Measurements from ENCODE around the gene AUH.
"Not testable (repeated sequence)": the region's sequence is repeated elsewhere in the genome, so short reads cannot be mapped to it uniquely, and the experiment has no call there.

Gene AUH

DNA sequence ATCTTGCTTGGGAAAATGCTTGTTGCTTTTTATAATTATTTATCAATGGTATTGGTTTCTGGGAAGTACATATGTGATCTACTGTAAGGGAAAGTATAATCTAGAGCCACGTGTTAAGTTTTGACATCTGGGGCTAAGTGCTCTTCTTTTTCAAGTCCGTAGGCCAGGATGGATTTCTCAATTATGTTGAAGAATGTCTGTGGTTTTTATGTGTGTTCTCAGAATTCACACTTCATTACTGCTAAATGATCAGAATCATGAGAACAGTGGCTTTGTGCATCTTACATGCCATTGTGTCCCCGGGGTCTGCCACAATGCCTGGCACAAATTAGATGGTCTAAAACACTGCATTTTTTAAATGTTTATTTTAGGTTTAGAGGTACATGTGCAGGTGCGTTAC is 14.5 kb upstream of the AUH start:
- no peak overlapping the region for H3K27ac ChIP-seq
- H3K36me3 ChIP-seq, result no peaks in the 10 kb centered on the region
- DNase-seq, result no peak
- no peaks in the 10 kb centered on the region for H3K9me3 ChIP-seq
- intact Hi-C loops (cut with DNase I; ENCODE audit: low total_unique reads), result no loop called here
- H3K4me1 ChIP-seq, result no peaks in the 10 kb centered on the region
- TF ChIP-seq, protein P1, sequence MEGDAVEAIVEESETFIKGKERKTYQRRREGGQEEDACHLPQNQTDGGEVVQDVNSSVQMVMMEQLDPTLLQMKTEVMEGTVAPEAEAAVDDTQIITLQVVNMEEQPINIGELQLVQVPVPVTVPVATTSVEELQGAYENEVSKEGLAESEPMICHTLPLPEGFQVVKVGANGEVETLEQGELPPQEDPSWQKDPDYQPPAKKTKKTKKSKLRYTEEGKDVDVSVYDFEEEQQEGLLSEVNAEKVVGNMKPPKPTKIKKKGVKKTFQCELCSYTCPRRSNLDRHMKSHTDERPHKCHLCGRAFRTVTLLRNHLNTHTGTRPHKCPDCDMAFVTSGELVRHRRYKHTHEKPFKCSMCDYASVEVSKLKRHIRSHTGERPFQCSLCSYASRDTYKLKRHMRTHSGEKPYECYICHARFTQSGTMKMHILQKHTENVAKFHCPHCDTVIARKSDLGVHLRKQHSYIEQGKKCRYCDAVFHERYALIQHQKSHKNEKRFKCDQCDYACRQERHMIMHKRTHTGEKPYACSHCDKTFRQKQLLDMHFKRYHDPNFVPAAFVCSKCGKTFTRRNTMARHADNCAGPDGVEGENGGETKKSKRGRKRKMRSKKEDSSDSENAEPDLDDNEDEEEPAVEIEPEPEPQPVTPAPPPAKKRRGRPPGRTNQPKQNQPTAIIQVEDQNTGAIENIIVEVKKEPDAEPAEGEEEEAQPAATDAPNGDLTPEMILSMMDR (IDR thresholded peaks at IDR 0.05), result no peak
- H3K27me3 ChIP-seq, result no peaks in the 10 kb centered on the region
- H3K4me3 ChIP-seq, result no peak overlapping the region

- intact Hi-C loops (cut with DNase I; ENCODE audit: low total_unique reads), result no loop called here
- TF ChIP-seq, protein P1 (IDR thresholded peaks at IDR 0.05), result no peak
- no peaks in the 10 kb centered on the region for H3K27me3 ChIP-seq
- DNase-seq, result no peak
- H3K36me3 ChIP-seq, result no peaks in the 10 kb centered on the region
- H3K9me3 ChIP-seq, result no peaks in the 10 kb centered on the region
- no peak overlapping the region for H3K4me3 ChIP-seq
- no peak overlapping the region for H3K27ac ChIP-seq
- no peaks in the 10 kb centered on the region for H3K4me1 ChIP-seq
Observed at GRCh38 chr9:91374939-91375338, 13.2 kb upstream of the AUH start.

- Histone ChIP-seq H3K27me3 (no peaks in the 10 kb centered on the region), H3K4me3 (no peak overlapping the region), H3K36me3 (no peaks in the 10 kb centered on the region), H3K4me1 (no peaks in the 10 kb centered on the region), H3K27ac (no peak overlapping the region), H3K9me3 (no peaks in the 10 kb centered on the region)
- intact Hi-C loops (cut with DNase I; ENCODE audit: low total_unique reads), result no loop called here
- TF ChIP-seq, protein P1 (IDR thresholded peaks at IDR 0.05), result no peak
- no peak for DNase-seq
Observed at GRCh38 chr9:91371894-91372293, 10.2 kb upstream of the AUH start.

- intact Hi-C loops (cut with DNase I; ENCODE audit: low total_unique reads); H3K27me3 ChIP-seq; H3K4me3 ChIP-seq; H3K27ac ChIP-seq; H3K36me3 ChIP-seq; H3K4me1 ChIP-seq; H3K9me3 ChIP-seq; DNase-seq: not testable (repeated sequence)
Observed at GRCh38 chr9:91370006-91370405, 8.3 kb upstream of the AUH start.

DNA sequence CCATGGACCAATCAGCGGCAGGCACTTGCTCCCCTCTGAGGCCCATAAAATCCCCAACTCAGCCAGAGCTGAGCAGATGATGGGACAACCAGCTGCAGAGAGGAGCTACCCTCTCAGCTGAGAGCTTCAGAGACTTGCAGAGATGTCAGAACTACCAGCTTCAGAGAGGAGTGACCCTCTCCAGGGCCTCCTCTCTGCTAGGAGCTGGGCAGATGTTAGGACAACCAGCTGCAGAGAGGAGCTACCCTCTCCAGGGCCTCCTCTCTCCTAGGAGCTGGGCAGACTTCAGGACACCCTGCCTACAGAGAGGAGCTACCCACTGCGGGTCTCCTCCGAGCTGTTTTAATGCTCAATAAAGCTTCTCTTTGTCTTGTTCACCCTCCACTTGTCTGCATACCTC is 3.0 kb upstream of the AUH start:
- H3K36me3 ChIP-seq, result no peaks in the 10 kb centered on the region
- TF ChIP-seq, protein P1 (IDR thresholded peaks at IDR 0.05), result no peak
- H3K9me3 ChIP-seq, result no peaks in the 10 kb centered on the region
- no peak overlapping the region for H3K27ac ChIP-seq
- H3K27me3 ChIP-seq, result no peaks in the 10 kb centered on the region
- H3K4me3 ChIP-seq, result no peak overlapping the region
- H3K4me1 ChIP-seq, result peaks cover 0 to 18% (median 16%) of the 10 kb centered on the region in 4 donors
- DNase-seq, result no peak
- intact Hi-C loops (cut with DNase I; ENCODE audit: low total_unique reads), result loop anchor here (5.0 kb wide), 1 partner anchor 63 kb away; no protein-coding TSS in a partner anchor

DNA sequence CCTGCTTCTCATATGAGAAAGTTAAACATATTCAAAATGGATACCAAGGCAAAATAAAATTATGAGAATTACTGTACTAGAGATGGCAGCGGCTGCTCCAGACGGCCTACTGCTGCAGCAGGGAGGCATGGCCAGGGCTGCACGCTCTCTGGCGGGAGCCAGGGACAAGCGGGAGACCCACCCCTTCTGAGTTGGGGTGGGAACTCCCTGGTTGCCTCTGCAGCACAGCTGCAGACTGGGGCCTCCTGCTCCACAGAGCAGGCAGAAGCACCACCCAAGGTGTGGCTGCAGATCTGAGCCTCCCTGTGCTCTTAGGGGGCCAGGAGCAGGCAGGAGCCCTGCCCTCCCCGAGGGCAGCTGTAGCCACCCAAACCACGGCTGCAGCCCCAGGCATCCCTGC is 2.3 kb upstream of the AUH start:
- peaks cover 0 to 25% (median 19%) of the 10 kb centered on the region in 4 donors for H3K4me1 ChIP-seq
- intact Hi-C loops (cut with DNase I; ENCODE audit: low total_unique reads), result loop anchor here (5.0 kb wide), 1 partner anchor 63 kb away; no protein-coding TSS in a partner anchor

More for the DNA sequence above, 2.3 kb upstream of the AUH start:
- DNase-seq, result no peak
- H3K9me3 ChIP-seq, result no peaks in the 10 kb centered on the region
- H3K36me3 ChIP-seq, result no peaks in the 10 kb centered on the region
- no peak overlapping the region for H3K27ac ChIP-seq
- no peak overlapping the region for H3K4me3 ChIP-seq
- TF ChIP-seq, protein P1 (IDR thresholded peaks at IDR 0.05), result no peak
- no peaks in the 10 kb centered on the region for H3K27me3 ChIP-seq
